HCT116 (cell line): ENCODE data around the gene TAF9. TPM values are rescaled to one million over a fixed set of nuclear protein-coding genes. Genes with fewer than 3 reads are reported as not detected.

Experiments
- ATAC-seq: fragments of 200-7000 bp; cut with Tn5 transposase; 2 replicates; pipeline ENCODE4 v1.9.1; 2020; ENCODE audit warnings: mild to moderate bottlenecking, moderate library complexity
- BruUV-seq: library from RNA; stranded (reverse); fragments of 400-500 nt; replicated peaks from 2 replicates; lab custom pipeline; 2021; lab: Mats Ljungman, UMichigan
- CTCF ChIA-PET: fragments of 300-600 bp; sonication (Branson Sonifier 250); formaldehyde crosslinking; loops from one replicate; lab custom pipeline; 2021; ENCODE audit warnings: antibody characterized with exemption; lab: Charles Lee
- POLR2A ChIA-PET: fragments of 300-600, 350-600 bp; sonication (Branson Sonifier 250); formaldehyde crosslinking; loops from one replicate; lab custom pipeline; 2021; ENCODE audit warnings: antibody characterized with exemption; lab: Charles Lee
- RAD21 ChIA-PET, 2 experiments: fragments of 300-600 bp; sonication (Branson Sonifier 250); formaldehyde crosslinking; loops; one replicate each; lab custom pipeline; 2023; ENCODE audit warnings: low total read pairs in 2 of 2; ENCODE audit not compliant: uncharacterized antibody in 2 of 2, unreplicated experiment in 2 of 2, low non-redundant PET in 1 of 2; lab: Charles Lee
- DNase-seq: peaks from one replicate; pipeline ENCODE4 v3.0.0-alpha.2; 2010; ENCODE audit warnings: low read depth, low spot score
- H2AFZ ChIP-seq: fragments of 200-600 bp; shearing (Covaris generic), sonication (generic); 2 replicates; pipeline ENCODE4 v1.6.1; 2017; ENCODE audit warnings: low read depth, mixed run types, mixed read lengths, antibody characterized with exemption, low read length; ENCODE audit not compliant: poor library complexity, severe bottlenecking
- H3K27ac ChIP-seq: 2 replicates; pipeline ENCODE4 v1.5.1; 2012; ENCODE audit warnings: low read depth, low read length
- H3K27me3 ChIP-seq: fragments of 200-600 bp; sonication (generic); 2 replicates; pipeline ENCODE4 v1.6.1; 2016; ENCODE audit warnings: mixed run types, low read length, mixed read lengths; ENCODE audit not compliant: insufficient read depth
- H3K36me3 ChIP-seq, 2 experiments: fragments of 200-500 bp in 1 of 2; fragments of 200-600 bp in 1 of 2; sonication (Bioruptor generic) in 1 of 2; sonication (generic) in 1 of 2; 2 replicates each; pipeline versions ENCODE4 v1.5.1 to v1.6.1; 2014 to 2016; ENCODE audit warnings: low read length in 2 of 2, inconsistent platforms in 1 of 2, mixed read lengths in 1 of 2, mixed run types in 1 of 2; ENCODE audit not compliant: insufficient read depth in 2 of 2, control insufficient read depth in 1 of 2
- H3K4me1 ChIP-seq, 2 experiments: fragments of 200-600 bp in 1 of 2; sonication (generic) in 1 of 2; 2 replicates each; pipeline versions ENCODE4 v1.5.1 to v1.6.1; 2012 to 2017; ENCODE audit warnings: low read length in 2 of 2, inconsistent platforms in 1 of 2, mild to moderate bottlenecking in 1 of 2, mixed read lengths in 1 of 2, mixed run types in 1 of 2, moderate library complexity in 1 of 2; ENCODE audit not compliant: insufficient read depth in 2 of 2, control insufficient read depth in 1 of 2
- H3K4me2 ChIP-seq: fragments of 200-600 bp; sonication (generic); 2 replicates; pipeline ENCODE4 v1.6.1; 2017; ENCODE audit warnings: mixed run types, low read length, mixed read lengths
- H3K4me3 ChIP-seq, 2 experiments: fragments of 200-600 bp in 1 of 2; sonication (generic) in 1 of 2; replicated peaks in 1 of 2; 2 replicates each; pipeline ENCODE4 v1.5.1; 2011 to 2016; ENCODE audit warnings: low read length in 2 of 2, control low read depth in 1 of 2, low read depth in 1 of 2, mild to moderate bottlenecking in 1 of 2, mixed read lengths in 1 of 2, mixed run types in 1 of 2
- H3K79me2 ChIP-seq: fragments of 200-600 bp; sonication (generic); 2 replicates; pipeline ENCODE4 v1.6.1; 2017; ENCODE audit warnings: mild to moderate bottlenecking, mixed run types, low read length, moderate library complexity, mixed read lengths; ENCODE audit not compliant: insufficient read depth
- H3K9ac ChIP-seq: fragments of 200-600 bp; sonication (generic); 2 replicates; pipeline ENCODE4 v1.6.1; 2016; ENCODE audit warnings: low read length, mixed read lengths
- H3K9me2 ChIP-seq: fragments of 200-600 bp; sonication (generic), shearing (Covaris generic); 2 replicates; pipeline ENCODE4 v1.6.1; 2017; ENCODE audit warnings: mixed run types, mild to moderate bottlenecking, moderate library complexity; ENCODE audit not compliant: insufficient read depth
- H3K9me3 ChIP-seq, 2 experiments: fragments of 200-500 bp in 1 of 2; fragments of 200-600 bp in 1 of 2; sonication (Bioruptor generic) in 1 of 2; sonication (generic) in 1 of 2; 2 replicates each; pipeline ENCODE4 v1.6.1; 2014 to 2017; ENCODE audit warnings: low read length in 2 of 2, mixed read lengths in 2 of 2, inconsistent platforms in 1 of 2, low read depth in 1 of 2, mild to moderate bottlenecking in 1 of 2, mixed run types in 1 of 2, moderate library complexity in 1 of 2; ENCODE audit not compliant: control insufficient read depth in 1 of 2, insufficient read depth in 1 of 2
- H4K20me1 ChIP-seq: fragments of 200-600 bp; sonication (generic), shearing (Covaris generic); 2 replicates; pipeline ENCODE4 v1.6.1; 2017; ENCODE audit warnings: mixed run types, mild to moderate bottlenecking, moderate library complexity; ENCODE audit not compliant: insufficient read depth
- CEBPB ChIP-seq: IDR thresholded peaks from 2 replicates; pipeline ENCODE4 v1.6.1; 2012; ENCODE audit warnings: low read depth
- EGR1 ChIP-seq: IDR thresholded peaks from 2 replicates; pipeline ENCODE4 v1.6.1; 2012; ENCODE audit warnings: low read depth
- ELF1 ChIP-seq: IDR thresholded peaks from 2 replicates; pipeline ENCODE4 v1.6.1; 2012; ENCODE audit warnings: low read depth, borderline replicate concordance
- EZH2 ChIP-seq: fragments of 200-600 bp; sonication (generic); IDR thresholded peaks from 2 replicates; pipeline ENCODE4 v1.6.1; 2017; ENCODE audit warnings: antibody characterized with exemption, mixed run types
- FOSL1 ChIP-seq: IDR thresholded peaks from 2 replicates; pipeline ENCODE4 v1.6.1; 2012; ENCODE audit warnings: low read depth
- SRF ChIP-seq: IDR thresholded peaks from 2 replicates; pipeline ENCODE4 v1.6.1; 2012; ENCODE audit warnings: low read depth
- ZFX ChIP-seq: fragments of 450-650 bp; IDR thresholded peaks from 2 replicates; pipeline ENCODE4 v1.6.1; 2017
- ZNF274 ChIP-seq: fragments of 200-500 bp; sonication (Bioruptor generic); IDR thresholded peaks from 2 replicates; pipeline ENCODE4 v1.6.1; 2014; ENCODE audit warnings: mild to moderate bottlenecking, low read depth, low read length, inconsistent platforms
- intact Hi-C: fragments of 100-400 bp; cut with micrococcal nuclease; formaldehyde crosslinking; loops from 2 replicates; pipeline ENCODE4 v1.10.0; 2022
- total RNA-seq: library from RNA; stranded (reverse); gene quantifications from one replicate; pipeline ENCODE4 v1.2.1, GENCODE V29; 2021; ENCODE audit not compliant: unreplicated experiment
- TF ChIP-seq, protein P1 (sequence below), 3 experiments: fragments of 200-600 bp in 1 of 3; sonication (generic) in 1 of 3; IDR thresholded peaks in 2 of 3; conservative IDR thresholded peaks in 1 of 3; 2 replicates each; pipeline ENCODE4 v1.5.1; 2012 to 2017; ENCODE audit warnings: low read depth in 2 of 3, low read length in 2 of 3, antibody characterized with exemption in 1 of 3, borderline replicate concordance in 1 of 3, control low read depth in 1 of 3, mild to moderate bottlenecking in 1 of 3, mixed read lengths in 1 of 3, mixed run types in 1 of 3, moderate library complexity in 1 of 3; ENCODE audit not compliant: insufficient read depth in 1 of 3
- TF ChIP-seq, protein P2 (sequence below): IDR thresholded peaks from 2 replicates; pipeline ENCODE4 v1.6.1; 2012; ENCODE audit warnings: low read depth

The TAF9 gene
- total RNA-seq, 1 experiment from 2014 or later = 92.0 TPM

DNA sequence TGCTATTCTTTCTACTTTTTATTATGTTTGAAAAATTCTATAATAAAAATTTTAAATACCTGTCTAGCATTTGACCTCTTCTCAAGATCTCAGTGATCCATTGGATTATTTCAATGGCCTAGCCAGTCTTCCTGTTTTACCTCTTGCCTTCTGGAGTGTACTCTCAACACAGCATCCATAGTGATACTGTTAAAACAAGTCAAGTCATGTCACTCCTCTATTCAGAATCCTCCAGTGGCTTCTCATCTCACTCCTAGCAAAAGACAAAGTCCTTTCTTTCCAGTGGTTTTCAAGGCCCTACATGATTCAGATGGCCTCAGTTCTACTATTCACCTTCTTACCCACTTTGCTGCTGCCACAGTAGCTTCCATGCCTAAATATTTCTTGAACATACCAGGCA is 47.4 kb upstream of the TAF9 start:
- Histone ChIP-seq H3K4me1 (peaks cover 5 to 17% of the 10 kb centered on the region in 2 experiments; a peak in 3 of 4 replicates), H3K9me3 (no peaks in the 10 kb centered on the region), H3K36me3 (peaks cover 0 to 13% of the 10 kb centered on the region in 2 experiments; a peak in 1 of 4 replicates), H3K79me2 (peaks cover 21% of the 10 kb centered on the region), H3K9me2 (no peaks in the 10 kb centered on the region), H3K27me3 (no peaks in the 10 kb centered on the region), H3K4me2 (peak overlapping the region; percentile 82), H3K27ac (no peak overlapping the region), H3K9ac (no peak overlapping the region), H2AFZ (no peak overlapping the region), H3K4me3 (no peak overlapping the region; a peak in 2 of 4 replicates), H4K20me1 (no peaks in the 10 kb centered on the region)
- intact Hi-C loops = no loop called here
- ATAC-seq = no peak
- no peak for DNase-seq
- ChIA-PET POLR2A (no interaction called here), RAD21 (no interaction called here), CTCF (no interaction called here)
- no TSS peak for BruUV-seq
- TF ChIP-seq FOSL1 = no peak
- no peak for TF ChIP-seq EGR1
- TF ChIP-seq, protein P1, sequence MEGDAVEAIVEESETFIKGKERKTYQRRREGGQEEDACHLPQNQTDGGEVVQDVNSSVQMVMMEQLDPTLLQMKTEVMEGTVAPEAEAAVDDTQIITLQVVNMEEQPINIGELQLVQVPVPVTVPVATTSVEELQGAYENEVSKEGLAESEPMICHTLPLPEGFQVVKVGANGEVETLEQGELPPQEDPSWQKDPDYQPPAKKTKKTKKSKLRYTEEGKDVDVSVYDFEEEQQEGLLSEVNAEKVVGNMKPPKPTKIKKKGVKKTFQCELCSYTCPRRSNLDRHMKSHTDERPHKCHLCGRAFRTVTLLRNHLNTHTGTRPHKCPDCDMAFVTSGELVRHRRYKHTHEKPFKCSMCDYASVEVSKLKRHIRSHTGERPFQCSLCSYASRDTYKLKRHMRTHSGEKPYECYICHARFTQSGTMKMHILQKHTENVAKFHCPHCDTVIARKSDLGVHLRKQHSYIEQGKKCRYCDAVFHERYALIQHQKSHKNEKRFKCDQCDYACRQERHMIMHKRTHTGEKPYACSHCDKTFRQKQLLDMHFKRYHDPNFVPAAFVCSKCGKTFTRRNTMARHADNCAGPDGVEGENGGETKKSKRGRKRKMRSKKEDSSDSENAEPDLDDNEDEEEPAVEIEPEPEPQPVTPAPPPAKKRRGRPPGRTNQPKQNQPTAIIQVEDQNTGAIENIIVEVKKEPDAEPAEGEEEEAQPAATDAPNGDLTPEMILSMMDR (IDR thresholded peaks at IDR 0.05 in 2 of 3, conservative IDR thresholded peaks at IDR 0.05 in 1 of 3; ENCODE audit: borderline replicate concordance in 1 of 3, insufficient read depth in 1 of 3, low read depth in 2 of 3, low read length in 2 of 3) = no peak

DNA sequence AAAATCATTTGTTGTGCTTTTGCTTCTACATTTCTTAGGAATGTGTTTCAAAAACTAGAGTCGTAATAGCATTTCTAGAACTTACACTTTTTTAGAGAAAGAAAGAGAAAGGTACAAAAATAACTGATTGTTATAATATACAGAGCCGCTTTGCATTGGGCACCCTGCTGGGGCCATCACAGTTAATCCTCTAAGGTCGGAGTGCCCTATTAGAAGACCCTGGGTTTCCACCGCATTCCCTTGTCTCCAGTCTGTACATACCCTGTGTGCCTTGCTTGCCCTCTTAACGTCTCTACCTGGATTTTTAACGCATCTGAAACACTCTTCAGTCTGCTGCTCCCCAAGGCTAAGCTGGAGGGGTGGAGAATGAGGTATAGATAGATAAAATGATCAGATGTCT is 46.9 kb upstream of the TAF9 start:
- Histone ChIP-seq H3K36me3 (peaks cover 2 to 16% of the 10 kb centered on the region in 2 experiments; a peak in 1 of 4 replicates), H3K79me2 (peaks cover 18% of the 10 kb centered on the region), H3K27ac (peak overlapping the region; percentile 92; the same call in 1 of the 2 replicates), H3K9ac (peak overlapping the region; percentile 88), H3K27me3 (no peaks in the 10 kb centered on the region), H3K9me3 (no peaks in the 10 kb centered on the region), H4K20me1 (no peaks in the 10 kb centered on the region), H3K4me2 (peak overlapping the region; percentile 82), H2AFZ (no peak overlapping the region), H3K4me1 (peaks cover 5 to 17% of the 10 kb centered on the region in 2 experiments; a peak in 3 of 4 replicates), H3K4me3 (peak overlapping the region; percentile 78 to 94), H3K9me2 (no peaks in the 10 kb centered on the region)
- intact Hi-C loops = no loop called here
- RAD21 ChIA-PET = no interaction called here
- CTCF ChIA-PET = no interaction called here
- POLR2A ChIA-PET = no interaction called here
- BruUV-seq = TSS peak; percentile 64
- no peak for ATAC-seq
- DNase-seq = no peak
- TF ChIP-seq ZNF274 (no peak), SRF (no peak), CEBPB (no peak), ZFX (no peak), EZH2 (no peak), ELF1 (no peak)
- TF ChIP-seq, protein P2, sequence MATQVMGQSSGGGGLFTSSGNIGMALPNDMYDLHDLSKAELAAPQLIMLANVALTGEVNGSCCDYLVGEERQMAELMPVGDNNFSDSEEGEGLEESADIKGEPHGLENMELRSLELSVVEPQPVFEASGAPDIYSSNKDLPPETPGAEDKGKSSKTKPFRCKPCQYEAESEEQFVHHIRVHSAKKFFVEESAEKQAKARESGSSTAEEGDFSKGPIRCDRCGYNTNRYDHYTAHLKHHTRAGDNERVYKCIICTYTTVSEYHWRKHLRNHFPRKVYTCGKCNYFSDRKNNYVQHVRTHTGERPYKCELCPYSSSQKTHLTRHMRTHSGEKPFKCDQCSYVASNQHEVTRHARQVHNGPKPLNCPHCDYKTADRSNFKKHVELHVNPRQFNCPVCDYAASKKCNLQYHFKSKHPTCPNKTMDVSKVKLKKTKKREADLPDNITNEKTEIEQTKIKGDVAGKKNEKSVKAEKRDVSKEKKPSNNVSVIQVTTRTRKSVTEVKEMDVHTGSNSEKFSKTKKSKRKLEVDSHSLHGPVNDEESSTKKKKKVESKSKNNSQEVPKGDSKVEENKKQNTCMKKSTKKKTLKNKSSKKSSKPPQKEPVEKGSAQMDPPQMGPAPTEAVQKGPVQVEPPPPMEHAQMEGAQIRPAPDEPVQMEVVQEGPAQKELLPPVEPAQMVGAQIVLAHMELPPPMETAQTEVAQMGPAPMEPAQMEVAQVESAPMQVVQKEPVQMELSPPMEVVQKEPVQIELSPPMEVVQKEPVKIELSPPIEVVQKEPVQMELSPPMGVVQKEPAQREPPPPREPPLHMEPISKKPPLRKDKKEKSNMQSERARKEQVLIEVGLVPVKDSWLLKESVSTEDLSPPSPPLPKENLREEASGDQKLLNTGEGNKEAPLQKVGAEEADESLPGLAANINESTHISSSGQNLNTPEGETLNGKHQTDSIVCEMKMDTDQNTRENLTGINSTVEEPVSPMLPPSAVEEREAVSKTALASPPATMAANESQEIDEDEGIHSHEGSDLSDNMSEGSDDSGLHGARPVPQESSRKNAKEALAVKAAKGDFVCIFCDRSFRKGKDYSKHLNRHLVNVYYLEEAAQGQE = no peak
